Measurements from ENCODE around the gene CCDC127. TPM values are rescaled to one million over a fixed set of nuclear protein-coding genes. Genes with fewer than 3 reads are reported as not detected.

Gene CCDC127
- total and polyA plus RNA-seq, 2 of the 4 experiments (the other 2 are of a cell fraction): 3.2 to 3.9 TPM

GRCh38 chr5:176296-176823, 41.6 kb downstream of the CCDC127 start:
- no peak for TF ChIP-seq CTCF (conservative IDR thresholded peaks at IDR 0.05; ENCODE audit: low read depth, low read length)
- in situ Hi-C loops (cut with MboI; ENCODE audit: low sequenced_read_pairs) (no loop called here), dilution Hi-C loops (cut with HindIII; ENCODE audit: low sequenced_read_pairs, unreplicated experiment) (no loop called here), intact Hi-C loops (cut with micrococcal nuclease) (no loop called here)
- no peak overlapping the region for H3K18ac ChIP-seq (ENCODE audit: low read depth, low read length)
- H3K9me1 ChIP-seq (ENCODE audit: insufficient read depth, low read length): peaks cover 3% of the 10 kb centered on the region; the same call in 1 of the 2 replicates
- H3K23ac ChIP-seq (ENCODE audit: low read depth, low read length): no peak overlapping the region
- no peak overlapping the region for H2AFZ ChIP-seq (replicated peaks; ENCODE audit: low read length, poor library complexity)
- H2BK120ac ChIP-seq (ENCODE audit: low read depth, low read length): no peak overlapping the region
- BruUV-seq (replicated peaks): no TSS peak
- no peak overlapping the region for H3K14ac ChIP-seq (replicated peaks; ENCODE audit: low read depth, low read length)
- H2BK15ac ChIP-seq (ENCODE audit: low read depth, low read length): no peak overlapping the region
- H2AK5ac ChIP-seq (ENCODE audit: low read depth, low read length): no peak overlapping the region
- peaks cover 19% of the 10 kb centered on the region for H3K27me3 ChIP-seq (ENCODE audit: control insufficient read depth, insufficient read depth, low read length)
- no peaks in the 10 kb centered on the region for H3K79me1 ChIP-seq (ENCODE audit: low read depth in 1 of 2, low read length in 2 of 2)
- H3K56ac ChIP-seq (ENCODE audit: extremely low read depth, insufficient read depth, low read length): no peak overlapping the region
- H4K91ac ChIP-seq (ENCODE audit: insufficient read depth, low read depth, low read length): no peak overlapping the region
- no peak overlapping the region for H2AK9ac ChIP-seq (replicated peaks; ENCODE audit: low read depth, low read length, poor library complexity)
- no peak for ATAC-seq (ENCODE audit: low read depth)
- no peak overlapping the region for H2BK5ac ChIP-seq (ENCODE audit: low read depth, low read length, poor library complexity, severe bottlenecking)
- ChIA-PET CTCF (interaction anchor here (0.9 kb wide), 1 partner anchor 12 kb away, joined by 3 read pairs; no protein-coding TSS in a partner anchor), POLR2A (ENCODE audit: unreplicated experiment) (no interaction called here)
- H3K4me1 ChIP-seq (ENCODE audit: control insufficient read depth, insufficient read depth, low read length): no peaks in the 10 kb centered on the region
- no peak overlapping the region for H3K4me3 ChIP-seq (ENCODE audit: insufficient read depth, low read depth, low read length)
- no peak for DNase-seq
- no peak overlapping the region for H2BK20ac ChIP-seq (ENCODE audit: low read depth, low read length)
- no peak overlapping the region for H3K27ac ChIP-seq (ENCODE audit: insufficient read depth, low read length)
- no peak overlapping the region for H4K8ac ChIP-seq (ENCODE audit: low read depth in 2 of 2, low read length in 2 of 2)
- no peak overlapping the region for H3K4me2 ChIP-seq (ENCODE audit: low read depth, low read length)
- H4K5ac ChIP-seq (ENCODE audit: low read depth, low read length): no peak overlapping the region
- H3K9ac ChIP-seq (ENCODE audit: low read depth, low read length): no peak overlapping the region
- H3K4ac ChIP-seq (ENCODE audit: low read depth, low read length): no peak overlapping the region
- no peaks in the 10 kb centered on the region for H3K9me3 ChIP-seq (ENCODE audit: control insufficient read depth, insufficient read depth, low read length)
- 93% methylated on average over 4 of the region's 11 CpGs; no CpG with 5 or more reads in 1 of the 2 experiments for WGBS, 2 experiments (ENCODE audit: extremely low coverage in 2 of 2, insufficient read length in 1 of 2)
- H4K20me1 ChIP-seq (ENCODE audit: insufficient read depth, low read length): no peaks in the 10 kb centered on the region
- H3K36me3 ChIP-seq (ENCODE audit: control insufficient read depth, insufficient read depth, low read length): no peaks in the 10 kb centered on the region
